GM04504 (cell line): ENCODE data around the gene PPP1R12C.

ENCODE experiments used
- DNase-seq: peaks from one replicate; pipeline ENCODE4 v3.0.0-alpha.2; 2012; ENCODE audit warnings: low read depth

The PPP1R12C gene

DNA sequence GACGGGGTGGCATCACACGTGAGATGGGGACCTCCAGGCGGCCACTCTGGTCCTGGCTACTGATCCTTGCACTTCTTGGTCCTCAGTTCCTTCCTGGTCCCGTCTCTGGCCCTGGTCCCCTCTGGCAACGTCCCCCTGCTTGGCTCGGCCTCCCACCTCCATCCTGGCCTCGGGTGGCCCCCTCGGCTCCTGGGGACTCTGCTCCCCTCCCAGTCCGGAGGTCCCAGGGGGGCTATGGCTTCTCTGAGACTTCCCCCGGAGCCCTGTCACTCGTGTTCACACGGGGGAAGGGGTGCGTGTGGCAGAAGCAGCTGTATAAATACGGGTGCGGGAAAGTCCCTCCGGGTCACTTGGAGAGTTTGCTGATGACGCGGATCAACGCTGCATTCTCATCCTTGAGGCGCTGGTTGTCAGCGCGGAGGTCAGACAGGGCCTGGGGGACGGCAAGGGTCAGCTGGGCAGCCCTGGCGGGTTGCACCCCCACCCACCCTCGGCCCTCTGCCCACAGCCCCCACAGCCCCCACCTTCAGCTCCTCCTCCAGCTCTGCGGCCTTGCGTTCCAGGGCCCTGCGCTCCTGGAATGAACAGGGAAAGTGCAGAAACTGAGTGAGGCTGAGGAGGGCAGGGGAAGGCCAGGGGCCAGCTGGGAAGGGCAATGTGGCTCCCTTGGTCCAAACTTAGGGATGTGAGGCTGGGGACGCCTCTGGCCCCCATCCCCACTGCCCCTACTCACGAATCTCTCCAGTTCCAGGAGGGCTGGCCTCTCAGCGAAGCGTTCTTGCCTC, 26.1 kb downstream of the PPP1R12C start:
- DNase-seq = no peak

DNA sequence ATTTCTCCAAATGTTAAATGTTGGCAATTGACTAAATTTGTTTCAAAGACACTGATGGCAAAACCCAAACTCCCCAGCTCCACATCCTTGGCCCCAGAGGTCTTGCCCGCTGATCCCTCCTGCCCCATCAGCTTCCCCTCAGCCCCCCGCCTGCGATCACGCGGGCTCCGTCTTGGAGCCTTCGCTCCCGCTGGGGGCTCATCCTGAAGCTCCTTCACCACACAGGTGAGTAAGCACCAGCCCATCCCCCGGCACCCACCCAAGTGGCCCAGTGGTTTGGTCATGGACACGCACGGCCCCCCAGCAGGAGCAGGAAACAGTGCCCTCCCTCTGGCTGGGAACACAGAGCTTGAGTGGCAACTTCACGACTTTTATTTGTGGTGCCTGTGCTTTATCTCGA, 26.9 kb downstream of the PPP1R12C start:
- DNase-seq = no peak

DNA sequence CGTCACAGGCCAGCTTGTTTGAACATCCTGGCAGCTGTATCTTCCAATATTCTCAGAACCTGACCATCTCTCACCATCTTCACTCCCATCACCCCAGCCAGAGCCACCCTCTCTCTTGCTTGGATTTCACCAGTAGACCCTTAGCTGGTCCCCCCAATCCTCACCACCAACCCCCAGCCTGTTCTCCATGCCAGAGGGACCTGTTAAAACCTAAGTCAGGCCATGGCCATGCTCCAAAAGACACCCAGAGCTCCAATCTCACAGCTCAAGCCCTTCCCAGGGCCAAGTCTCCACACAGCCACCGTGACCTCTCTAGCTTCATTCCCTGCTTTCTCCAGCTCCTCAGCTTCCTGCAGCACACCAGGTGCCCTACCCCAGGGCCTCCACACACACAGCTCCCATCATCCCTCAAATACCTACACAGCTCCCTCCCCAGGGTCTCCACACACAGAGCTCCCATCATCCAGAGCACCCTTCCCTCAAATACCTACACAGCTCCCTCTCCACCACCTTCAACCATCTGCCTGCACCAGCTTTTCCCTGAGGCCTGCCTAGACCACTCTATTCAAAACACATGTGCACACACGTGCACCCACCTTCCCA, 28.0 kb downstream of the PPP1R12C start:
- no peak for DNase-seq

DNA sequence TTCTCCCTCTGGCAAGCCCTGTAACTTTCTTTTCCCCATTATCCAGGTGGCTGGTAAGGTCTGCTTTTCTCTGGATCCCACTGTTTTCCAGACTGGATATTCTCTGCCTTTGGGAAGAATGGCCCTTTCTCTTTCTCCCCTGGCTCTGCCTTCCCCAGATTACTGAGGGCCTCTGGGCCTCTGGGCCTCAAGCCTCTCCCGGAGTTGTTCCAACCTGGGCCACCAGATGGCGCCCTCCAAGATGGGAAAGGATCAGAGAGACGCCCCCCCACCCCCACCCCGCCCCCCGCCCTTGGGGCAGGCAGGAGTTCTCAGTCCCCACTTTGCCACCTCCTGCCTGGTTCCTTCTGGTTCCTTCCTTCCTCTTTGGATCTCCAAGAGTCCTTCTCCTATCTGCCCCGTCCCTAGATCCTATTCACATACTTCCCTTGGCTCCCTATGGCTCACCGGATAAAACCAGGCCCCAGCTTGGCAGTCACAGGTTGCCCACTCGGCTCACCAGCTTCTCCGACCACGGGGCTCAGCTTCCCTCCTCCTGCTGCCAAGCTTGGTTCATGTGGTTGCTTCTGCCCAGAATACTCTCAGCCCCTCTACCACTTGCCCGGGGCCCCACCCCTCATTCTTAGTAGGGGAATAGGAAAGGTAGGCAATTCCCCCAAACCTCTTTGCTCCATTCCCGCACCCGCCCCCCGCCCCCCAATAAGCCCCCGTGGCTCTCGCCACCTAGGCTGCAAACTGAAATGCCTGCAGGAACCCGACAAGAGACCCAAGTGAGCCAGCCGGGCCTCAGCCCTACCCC, 28.7 kb downstream of the PPP1R12C start:
- DNase-seq = peak; percentile 27

DNA sequence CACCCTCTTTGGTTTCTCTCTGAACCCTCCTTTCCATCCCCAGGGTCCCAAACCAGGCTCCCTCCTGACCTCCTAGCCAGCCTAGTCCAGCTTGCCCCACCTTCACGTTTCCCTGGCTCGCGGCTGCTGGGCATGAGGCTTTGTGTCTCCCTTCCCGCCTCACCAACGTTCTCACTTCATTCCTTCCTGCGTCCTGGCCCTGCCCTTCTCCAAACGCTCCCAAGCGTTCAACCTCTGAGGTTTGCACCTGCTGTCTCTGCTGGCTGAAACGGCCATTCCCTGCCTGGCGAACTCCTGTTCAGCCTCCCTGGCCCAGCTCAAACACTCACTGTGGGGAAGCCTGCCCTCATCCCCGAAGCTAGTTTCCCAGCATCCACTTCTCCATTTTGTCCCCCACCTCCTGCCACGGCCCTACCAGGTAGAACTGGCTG, 29.4 kb downstream of the PPP1R12C start:
- no peak for DNase-seq

DNA sequence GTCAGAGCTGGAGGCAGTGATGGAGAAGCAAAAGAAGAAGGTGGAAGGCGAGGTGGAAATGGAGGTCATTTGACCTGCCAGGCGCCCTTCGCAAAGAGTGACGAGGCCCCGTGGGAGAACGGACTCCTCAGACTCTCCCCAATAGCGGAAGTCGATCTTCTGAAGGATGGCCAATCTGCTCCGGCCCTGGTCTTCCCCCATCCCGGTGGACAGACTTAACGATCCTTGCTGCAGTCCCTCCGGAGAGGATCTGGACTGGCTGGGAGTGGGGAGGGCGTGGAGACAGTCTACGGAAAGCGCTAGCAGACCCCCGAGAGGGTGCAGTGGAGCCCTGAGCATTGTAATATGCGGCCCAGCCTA, 29.9 kb downstream of the PPP1R12C start:
- no peak for DNase-seq

DNA sequence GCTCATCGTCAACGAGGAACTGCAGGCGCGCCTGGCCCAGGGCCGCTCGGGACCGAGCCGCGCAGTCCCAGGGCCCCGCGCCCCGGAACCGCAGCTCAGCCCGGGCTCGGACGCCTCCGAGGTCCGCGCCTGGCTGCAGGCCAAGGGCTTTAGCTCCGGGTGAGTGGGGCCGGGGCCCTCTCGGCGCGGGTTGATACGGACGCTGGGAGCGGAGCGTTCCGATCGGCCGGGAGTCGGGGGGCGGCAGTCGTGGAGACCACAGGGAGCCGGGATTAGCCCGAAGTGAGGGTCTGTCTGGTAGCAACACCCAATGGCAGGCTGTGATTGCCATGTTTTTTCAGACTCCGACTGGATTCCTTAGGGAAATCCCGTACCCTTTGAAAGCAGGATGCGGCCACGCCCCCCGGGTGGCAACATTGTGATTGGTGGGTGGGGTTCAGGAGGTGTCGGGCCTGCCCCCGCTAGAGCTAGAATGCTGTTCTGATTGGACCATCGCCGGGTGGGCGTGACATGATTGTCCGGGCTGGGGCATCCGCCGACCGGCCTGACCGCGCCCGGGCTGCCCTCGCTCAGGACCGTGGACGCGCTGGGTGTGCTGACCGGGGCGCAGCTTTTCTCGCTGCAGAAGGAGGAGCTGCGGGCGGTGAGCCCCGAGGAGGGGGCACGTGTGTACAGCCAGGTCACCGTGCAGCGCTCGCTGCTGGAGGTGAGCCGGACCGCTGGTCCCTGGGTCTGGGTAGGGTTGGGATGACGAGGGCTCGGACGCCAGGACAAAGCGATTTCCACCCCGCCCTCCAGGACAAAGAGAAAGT, 30.5 kb downstream of the PPP1R12C start:
- peak; percentile 89 for DNase-seq

DNA sequence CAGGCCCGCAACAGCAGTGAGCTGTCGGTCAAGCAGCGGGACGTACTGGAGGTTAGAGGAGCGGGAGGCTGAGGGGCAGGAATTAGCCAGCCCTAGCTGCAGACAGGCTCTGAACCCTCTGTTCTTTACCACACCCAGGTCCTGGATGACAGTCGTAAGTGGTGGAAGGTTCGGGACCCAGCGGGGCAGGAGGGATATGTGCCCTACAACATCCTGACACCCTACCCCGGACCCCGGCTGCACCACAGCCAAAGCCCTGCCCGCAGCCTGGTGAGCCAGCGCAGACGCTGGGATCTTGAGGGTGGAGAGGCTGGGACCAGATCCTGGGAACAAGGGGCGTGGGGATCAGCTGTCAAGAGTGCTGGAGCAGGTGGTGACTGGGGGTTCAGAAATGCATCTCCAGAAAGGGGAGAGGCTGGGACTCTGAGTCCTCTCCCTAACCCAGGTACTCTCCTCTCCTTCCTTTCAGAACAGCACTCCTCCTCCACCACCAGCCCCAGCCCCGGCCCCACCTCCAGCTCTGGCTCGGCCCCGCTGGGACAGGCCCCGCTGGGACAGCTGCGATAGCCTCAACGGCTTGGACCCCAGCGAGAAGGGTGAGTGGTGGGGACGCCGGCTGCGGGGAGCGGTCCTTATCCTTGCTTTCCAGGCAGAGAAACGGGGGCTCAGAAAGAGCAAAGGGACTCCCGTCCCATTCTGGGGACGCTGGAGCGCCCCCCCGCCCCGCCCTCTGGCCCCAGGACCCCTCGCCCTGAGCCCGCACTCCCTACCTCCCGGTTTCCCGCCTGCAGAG, 31.3 kb downstream of the PPP1R12C start:
- no peak for DNase-seq

DNA sequence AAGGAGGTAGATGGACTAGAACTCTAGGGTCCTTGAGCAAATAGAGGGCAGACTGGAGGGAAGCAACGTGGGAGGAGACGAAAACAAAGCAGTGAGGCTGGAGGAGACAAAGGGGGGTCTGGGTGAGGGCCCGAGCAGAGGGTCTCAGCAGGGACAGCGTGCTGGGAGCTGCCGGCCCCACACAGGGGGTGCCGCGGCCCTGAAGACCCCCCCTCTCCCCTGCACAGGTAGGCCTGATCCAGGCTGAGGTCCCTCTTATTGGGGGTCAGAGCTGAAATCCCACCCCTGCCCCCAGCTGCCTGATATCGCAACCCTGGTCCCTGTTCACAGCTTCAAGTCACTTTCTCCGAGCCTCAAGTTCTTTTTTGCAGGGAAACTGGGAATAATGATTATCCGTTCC, 33.0 kb downstream of the PPP1R12C start:
- no peak for DNase-seq

DNA sequence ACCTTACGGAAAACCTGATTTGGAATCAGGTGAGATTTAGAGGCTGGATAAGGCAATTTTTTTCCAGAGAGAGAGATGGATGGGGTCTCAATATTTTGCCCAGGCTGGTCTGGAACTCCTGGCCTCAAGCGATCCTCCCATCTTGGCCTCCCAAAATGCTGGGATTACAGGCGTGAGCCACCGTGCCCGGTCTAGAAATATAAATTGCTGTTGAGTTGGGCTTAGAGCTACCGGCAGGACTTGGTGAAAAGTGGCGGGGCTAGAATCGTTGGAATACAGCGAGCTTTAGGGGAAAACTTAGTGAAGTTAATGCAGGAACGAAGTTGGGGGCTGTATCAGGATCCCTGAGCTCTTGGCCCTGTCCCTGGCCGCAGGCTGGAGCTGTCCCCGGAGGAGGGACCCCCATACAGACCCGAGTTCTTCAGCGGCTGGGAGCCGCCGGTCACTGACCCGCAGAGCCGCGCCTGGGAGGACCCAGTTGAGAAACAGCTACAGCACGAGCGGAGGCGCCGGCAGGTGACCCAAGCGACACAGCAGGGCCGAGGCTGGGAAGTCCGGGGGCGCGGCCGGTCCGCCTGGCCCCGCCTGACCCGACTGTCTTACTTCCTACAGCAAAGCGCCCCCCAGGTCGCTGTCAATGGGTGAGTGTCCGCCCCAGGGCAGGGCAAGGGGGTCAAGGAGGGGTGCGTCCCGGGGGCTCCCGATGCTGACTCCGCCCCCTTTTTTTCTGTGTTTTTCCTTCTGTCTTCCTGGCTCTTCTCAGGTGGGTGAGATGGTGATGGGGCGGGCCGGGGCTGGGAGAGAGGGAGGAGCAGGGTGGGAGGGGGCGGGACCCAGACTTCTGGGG, 34.2 kb downstream of the PPP1R12C start:
- no peak for DNase-seq

DNA sequence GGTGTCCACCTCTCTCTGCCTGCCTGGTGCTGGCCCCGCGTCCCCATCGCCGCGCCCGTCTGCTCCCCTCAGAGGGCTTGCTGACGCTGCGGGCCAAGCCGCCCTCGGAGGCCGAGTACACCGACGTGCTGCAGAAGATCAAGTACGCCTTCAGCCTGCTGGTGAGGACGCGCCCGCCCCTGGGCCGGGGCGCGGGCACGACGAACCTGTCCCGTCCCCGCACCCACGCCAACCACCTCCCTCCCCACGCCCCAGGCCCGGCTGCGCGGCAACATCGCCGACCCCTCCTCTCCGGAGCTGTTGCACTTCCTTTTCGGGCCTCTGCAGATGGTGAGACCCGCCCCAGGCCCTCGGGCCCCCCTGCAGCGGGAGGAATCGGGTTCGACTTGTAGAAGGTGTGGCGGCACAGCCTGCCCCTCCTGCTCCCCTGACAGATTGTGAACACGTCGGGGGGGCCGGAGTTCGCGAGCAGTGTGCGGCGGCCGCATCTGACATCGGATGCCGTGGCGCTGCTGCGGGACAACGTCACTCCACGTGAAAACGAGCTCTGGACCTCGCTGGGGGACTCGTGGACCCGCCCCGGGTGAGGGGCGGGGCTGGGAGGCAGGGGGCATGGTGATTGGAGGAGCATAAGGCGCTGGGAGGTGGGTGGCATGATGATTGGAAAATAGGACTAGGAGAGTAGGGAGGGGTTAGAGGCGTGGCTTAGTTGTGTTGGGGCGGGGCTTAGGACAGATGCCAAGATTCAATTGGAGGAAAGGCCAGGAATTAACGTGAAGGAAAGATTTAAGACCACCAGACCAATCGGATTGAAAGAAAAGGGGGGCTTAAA, 35.2 kb downstream of the PPP1R12C start:
- no peak for DNase-seq

DNA sequence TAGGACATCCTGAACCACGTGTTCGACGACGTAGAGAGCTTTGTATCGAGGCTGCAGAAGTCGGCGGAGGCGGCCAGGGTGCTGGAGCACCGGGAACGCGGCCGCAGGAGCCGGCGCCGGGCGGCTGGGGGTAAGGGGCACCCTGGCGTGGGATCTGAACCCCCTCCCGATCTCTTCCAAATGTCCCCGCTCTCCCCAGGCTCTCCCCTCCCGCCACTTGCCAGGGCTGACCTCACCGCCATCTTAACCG, 35.7 kb downstream of the PPP1R12C start:
- DNase-seq = no peak

DNA sequence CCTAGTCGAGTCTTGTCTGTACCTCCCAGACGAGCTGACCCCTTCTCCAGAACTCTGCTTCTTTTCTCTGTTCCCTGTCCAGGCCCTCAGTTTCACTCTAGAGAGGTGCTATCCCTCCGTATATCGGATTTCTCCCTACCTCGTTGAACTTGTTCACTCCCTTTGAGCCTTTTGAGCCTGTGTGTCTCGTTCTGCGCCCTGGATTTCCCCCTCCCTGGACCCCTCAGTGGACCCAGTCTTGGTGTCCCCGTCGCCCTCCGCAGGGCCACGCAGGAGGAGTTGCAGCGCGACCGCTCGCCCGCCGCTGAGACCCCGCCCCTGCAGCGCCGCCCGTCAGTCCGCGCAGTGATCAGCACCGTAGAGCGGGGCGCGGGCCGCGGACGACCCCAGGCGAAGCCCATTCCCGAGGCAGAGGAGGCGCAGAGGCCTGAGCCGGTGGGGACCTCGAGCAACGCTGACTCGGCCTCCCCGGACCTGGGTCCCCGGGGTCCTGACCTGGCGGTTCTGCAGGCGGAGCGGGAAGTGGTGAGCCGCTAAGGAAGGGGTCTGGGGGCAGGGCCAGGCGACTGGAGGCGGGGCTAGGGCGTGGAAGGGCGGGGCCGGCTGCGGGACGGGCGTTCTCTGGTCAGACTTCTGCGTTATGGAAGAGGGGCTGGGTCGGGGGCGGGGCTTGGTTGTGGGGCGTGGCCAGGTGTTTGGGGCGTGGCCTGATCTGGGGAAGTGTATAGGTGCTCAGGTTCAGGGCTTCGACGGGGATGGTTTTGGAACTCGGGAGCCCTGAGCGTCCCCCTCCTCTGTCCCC, 36.3 kb downstream of the PPP1R12C start:
- no peak for DNase-seq

DNA sequence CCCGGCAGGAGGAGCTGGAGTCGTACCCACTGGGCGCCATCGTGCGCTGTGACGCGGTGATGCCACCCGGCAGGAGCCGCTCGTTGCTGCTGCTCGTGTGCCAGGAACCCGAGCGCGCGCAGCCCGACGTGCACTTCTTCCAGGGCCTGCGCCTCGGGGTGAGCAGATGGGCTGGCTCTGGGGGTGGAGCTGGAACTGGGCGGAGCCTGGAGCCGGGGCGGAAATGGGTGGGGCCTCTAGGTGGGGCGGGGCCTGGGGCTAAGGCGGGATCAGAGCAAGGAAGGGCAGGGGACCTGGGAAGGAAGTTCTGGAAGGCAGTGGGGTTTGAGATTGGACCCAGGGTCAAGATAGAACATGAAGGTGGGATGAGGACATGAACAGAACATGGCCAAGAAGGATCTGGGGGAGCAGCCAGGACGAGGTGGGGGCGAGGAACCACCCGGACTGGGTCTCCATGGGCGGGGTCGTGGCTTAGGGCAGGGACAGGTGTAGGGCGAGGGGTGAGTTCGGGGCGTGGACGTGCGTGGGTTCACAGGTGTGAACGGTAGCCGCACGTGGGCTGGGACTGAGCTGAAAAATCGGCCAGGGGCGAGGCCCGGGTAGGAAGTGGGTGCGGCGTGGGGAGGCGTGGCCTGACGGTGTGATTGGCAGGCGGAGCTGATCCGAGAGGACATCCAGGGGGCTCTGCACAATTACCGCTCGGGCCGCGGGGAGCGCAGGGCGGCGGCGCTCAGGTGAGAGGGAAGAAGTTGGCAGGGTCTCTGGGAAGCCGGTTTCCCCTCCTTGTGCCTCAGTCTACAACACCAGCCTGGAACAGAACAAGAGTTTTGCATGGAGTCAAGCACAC, 37.1 kb downstream of the PPP1R12C start:
- DNase-seq = no peak

DNA sequence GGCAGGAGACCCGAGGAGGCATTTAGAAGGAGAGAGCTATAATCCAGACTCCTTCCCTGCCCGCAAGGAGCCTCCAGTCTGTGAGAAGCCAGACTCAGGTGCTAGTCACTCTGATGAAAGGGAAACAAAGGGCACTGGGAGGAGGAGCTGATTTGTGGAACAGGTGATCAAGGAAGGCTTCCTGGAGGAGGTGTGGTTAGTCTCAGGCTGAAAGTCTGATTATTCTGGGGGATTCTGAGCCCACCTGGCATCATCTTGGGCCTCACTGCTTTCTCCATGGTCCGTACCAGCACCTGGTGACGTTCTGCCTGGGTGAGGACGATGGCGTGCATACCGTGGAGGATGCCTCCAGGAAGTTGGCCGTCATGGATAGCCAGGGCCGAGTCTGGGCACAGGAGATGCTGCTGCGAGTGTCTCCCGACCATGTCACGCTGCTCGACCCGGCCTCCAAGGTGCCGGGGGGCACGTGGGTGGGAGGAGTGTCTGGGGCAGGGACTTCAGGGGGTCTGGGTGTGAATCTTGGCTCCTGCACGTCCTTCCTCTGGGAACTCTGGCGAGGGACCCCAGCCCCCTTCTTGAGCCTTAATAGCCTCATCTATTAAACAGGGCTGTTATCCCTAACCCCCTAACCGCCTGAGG, 37.9 kb downstream of the PPP1R12C start:
- DNase-seq = no peak

DNA sequence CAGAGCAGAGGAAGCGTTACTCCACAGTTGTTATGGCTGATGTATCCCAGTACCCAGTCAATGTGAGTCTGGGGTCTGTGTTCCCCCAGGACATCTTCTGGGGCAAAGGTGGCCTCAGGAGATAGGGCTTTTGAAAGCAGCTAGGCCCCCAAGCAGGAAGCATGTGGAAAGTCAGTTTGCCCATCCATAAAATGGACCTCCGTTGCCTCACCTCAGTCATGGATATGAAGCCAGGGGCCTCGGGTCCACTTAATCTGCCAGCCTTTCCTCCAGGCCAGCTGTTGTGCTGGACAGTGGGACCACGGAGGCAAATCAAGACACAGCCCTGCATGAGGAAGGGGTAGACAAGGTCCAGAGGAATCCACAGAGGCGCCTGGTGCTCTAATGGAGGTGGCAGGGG, 38.4 kb downstream of the PPP1R12C start:
- no peak for DNase-seq

DNA sequence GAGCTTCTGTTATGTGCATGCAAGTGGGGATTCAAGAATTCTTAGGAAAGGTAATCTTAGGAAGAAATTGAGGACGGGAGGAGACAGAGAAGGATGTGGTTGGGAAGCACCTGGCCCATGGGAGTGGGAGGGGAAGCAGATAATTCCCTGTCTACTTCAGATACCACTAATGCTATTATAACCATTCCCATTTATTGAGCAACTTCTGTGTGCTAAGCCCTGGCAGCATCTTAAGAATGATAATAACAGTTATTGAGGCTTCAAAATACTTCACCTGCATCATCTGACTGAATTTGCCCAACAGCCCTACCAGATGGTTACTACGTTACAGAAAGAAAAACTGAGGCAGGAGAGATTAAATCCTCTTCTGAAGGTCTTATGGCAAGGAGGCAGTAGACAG, 40.3 kb downstream of the PPP1R12C start:
- DNase-seq = no peak

DNA sequence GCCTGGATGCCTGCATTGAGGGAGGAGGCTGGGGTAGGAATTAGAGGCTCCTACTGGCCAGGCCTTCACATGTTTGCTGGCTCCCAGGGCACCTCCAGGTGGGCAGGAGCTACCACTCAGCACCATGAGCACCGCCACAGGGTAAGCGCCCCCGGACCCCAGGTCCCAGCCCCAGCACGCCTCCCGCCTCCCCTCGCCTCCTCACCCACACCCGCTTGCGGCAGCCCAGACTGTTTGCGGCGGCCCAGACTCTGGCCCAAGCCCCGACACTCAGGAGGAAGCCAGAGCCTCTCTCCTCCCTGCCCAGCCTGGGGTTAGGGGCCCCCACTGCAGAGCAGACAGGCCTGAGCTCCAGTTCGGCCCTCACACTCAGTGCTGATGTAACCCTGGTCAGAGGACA, 41.1 kb downstream of the PPP1R12C start:
- DNase-seq = no peak
